ENCODE data around the gene CD6. TPM values are rescaled to one million over a fixed set of nuclear protein-coding genes. Genes with fewer than 3 reads are reported as not detected.

CD6 gene
- total and polyA plus RNA-seq, 2 of the 8 experiments (the other 6 are each of a cell fraction or from before 2014, with no cell fraction given): 0.03 TPM; not detected in 1

- H2BK120ac ChIP-seq (replicated peaks; ENCODE audit: low read depth, low read length): no peak overlapping the region
- no peak overlapping the region for H3K4me2 ChIP-seq (ENCODE audit: insufficient read depth in 1 of 2, low read depth in 2 of 2, low read length in 2 of 2)
- H2AFZ ChIP-seq (ENCODE audit: low read length): no peak overlapping the region
- H3K79me2 ChIP-seq (ENCODE audit: control insufficient read depth in 1 of 2, insufficient read depth in 2 of 2, low read length in 2 of 2): no peaks in the 10 kb centered on the region
- H2BK20ac ChIP-seq (ENCODE audit: low read length): no peak overlapping the region
- no peak overlapping the region for H3K18ac ChIP-seq (ENCODE audit: extremely low read depth, low read length)
- H2BK5ac ChIP-seq (ENCODE audit: low read depth, low read length): no peak overlapping the region
- H3K27ac ChIP-seq (ENCODE audit: low read depth, low read length): no peak overlapping the region
- no peaks in the 10 kb centered on the region for H4K20me1 ChIP-seq (replicated peaks in 1 of 2; ENCODE audit: control insufficient read depth in 1 of 2, insufficient read depth in 2 of 2, low read length in 2 of 2)
- DNase-seq (ENCODE audit: low read depth in 1 of 2, low spot score in 2 of 2) (no peak), FAIRE-seq (no peak)
- H2AK5ac ChIP-seq (ENCODE audit: low read depth, low read length): no peak overlapping the region
- no peaks in the 10 kb centered on the region for H3K4me1 ChIP-seq (replicated peaks in 1 of 4; ENCODE audit: control insufficient read depth in 3 of 4, insufficient read depth in 4 of 4, low read length in 3 of 4)
- no peak overlapping the region for H4K8ac ChIP-seq (ENCODE audit: extremely low read depth, insufficient read depth, low read length)
- whole genome bisulfite sequencing, 2 experiments (ENCODE audit: extremely low coverage in 1 of 2, insufficient coverage in 1 of 2, insufficient read length in 1 of 2, insufficient replicate concordance in 2 of 2, low coverage in 1 of 2, low lambda C conversion rate in 2 of 2, missing lambda C conversion rate in 1 of 2): 92% methylated on average over 6 of the region's 6 CpGs; no CpG with 5 or more reads in 1 of the 2 experiments
- H3K9me3 ChIP-seq (ENCODE audit: insufficient read depth in 2 of 2, low read depth in 1 of 2, low read length in 1 of 2): no peaks in the 10 kb centered on the region
- no peak overlapping the region for H3K9ac ChIP-seq (replicated peaks in 1 of 4; ENCODE audit: extremely low read depth in 1 of 4, low read depth in 3 of 4, low read length in 3 of 4)
- TF ChIP-seq ATF3 (IDR thresholded peaks at IDR 0.05; ENCODE audit: insufficient read depth, low read depth, low read length) (no peak), USF2 (IDR thresholded peaks at IDR 0.05; ENCODE audit: low read length) (no peak), HDAC6 (IDR thresholded peaks at IDR 0.05; ENCODE audit: low read depth, low read length) (no peak), ZNF274 (IDR thresholded peaks at IDR 0.05; ENCODE audit: borderline replicate concordance, extremely low read depth, low read length) (no peak), JUN (IDR thresholded peaks at IDR 0.05; ENCODE audit: low read depth, low read length) (no peak), TEAD4 (IDR thresholded peaks at IDR 0.05; ENCODE audit: low read depth, low read length) (no peak), TCF12 (IDR thresholded peaks at IDR 0.05; ENCODE audit: low read depth, low read length) (no peak), CTBP2 (IDR thresholded peaks at IDR 0.05; ENCODE audit: borderline replicate concordance, insufficient read depth, insufficient read length, low read length) (no peak), E2F6 (IDR thresholded peaks at IDR 0.05) (no peak)
- H2BK15ac ChIP-seq (ENCODE audit: low read length): no peak overlapping the region
- no peaks in the 10 kb centered on the region for H3K23me2 ChIP-seq (ENCODE audit: low read depth, low read length)
- H3K4ac ChIP-seq (replicated peaks; ENCODE audit: insufficient read length, low read depth, low read length): no peak overlapping the region
- no peaks in the 10 kb centered on the region for H3K27me3 ChIP-seq (replicated peaks in 1 of 4; ENCODE audit: control insufficient read depth in 3 of 4, extremely low read depth in 1 of 4, insufficient read depth in 3 of 4, low read length in 3 of 4)
- H3K36me3 ChIP-seq (ENCODE audit: control insufficient read depth in 2 of 4, insufficient read depth in 4 of 4, low read length in 3 of 4): no peaks in the 10 kb centered on the region
- no peak overlapping the region for H3K56ac ChIP-seq (replicated peaks; ENCODE audit: insufficient read length, low read depth, low read length)
- H3K79me1 ChIP-seq (ENCODE audit: low read depth, low read length): no peaks in the 10 kb centered on the region
- H4K5ac ChIP-seq (ENCODE audit: insufficient read length, low read depth, low read length): no peak overlapping the region
- H2BK12ac ChIP-seq (ENCODE audit: low read depth, low read length): no peak overlapping the region
- H3K14ac ChIP-seq (ENCODE audit: insufficient read length): no peak overlapping the region
- POLR2A ChIA-PET (ENCODE audit: partially characterized antibody): no interaction called here
- no peak overlapping the region for H3K23ac ChIP-seq (ENCODE audit: insufficient read length)
- no peak overlapping the region for H3K4me3 ChIP-seq (ENCODE audit: extremely low read depth in 1 of 4, insufficient read depth in 2 of 4, low read depth in 3 of 4, low read length in 4 of 4)
- CTCF ChIA-PET (ENCODE audit: partially characterized antibody): no interaction called here
- H4K91ac ChIP-seq (replicated peaks; ENCODE audit: insufficient read length, low read length): no peak overlapping the region
These were observed 12.0 kb upstream of the CD6 start for GRCh38 chr11:60959431-60959830.

Data from H1 (cell line).